ENCODE measurements around the gene NISCH.

Gene NISCH

GRCh38 chr3:52494445-52494844 is 39.0 kb downstream of the NISCH start:
- TF ChIP-seq, protein P1, sequence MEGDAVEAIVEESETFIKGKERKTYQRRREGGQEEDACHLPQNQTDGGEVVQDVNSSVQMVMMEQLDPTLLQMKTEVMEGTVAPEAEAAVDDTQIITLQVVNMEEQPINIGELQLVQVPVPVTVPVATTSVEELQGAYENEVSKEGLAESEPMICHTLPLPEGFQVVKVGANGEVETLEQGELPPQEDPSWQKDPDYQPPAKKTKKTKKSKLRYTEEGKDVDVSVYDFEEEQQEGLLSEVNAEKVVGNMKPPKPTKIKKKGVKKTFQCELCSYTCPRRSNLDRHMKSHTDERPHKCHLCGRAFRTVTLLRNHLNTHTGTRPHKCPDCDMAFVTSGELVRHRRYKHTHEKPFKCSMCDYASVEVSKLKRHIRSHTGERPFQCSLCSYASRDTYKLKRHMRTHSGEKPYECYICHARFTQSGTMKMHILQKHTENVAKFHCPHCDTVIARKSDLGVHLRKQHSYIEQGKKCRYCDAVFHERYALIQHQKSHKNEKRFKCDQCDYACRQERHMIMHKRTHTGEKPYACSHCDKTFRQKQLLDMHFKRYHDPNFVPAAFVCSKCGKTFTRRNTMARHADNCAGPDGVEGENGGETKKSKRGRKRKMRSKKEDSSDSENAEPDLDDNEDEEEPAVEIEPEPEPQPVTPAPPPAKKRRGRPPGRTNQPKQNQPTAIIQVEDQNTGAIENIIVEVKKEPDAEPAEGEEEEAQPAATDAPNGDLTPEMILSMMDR (conservative IDR thresholded peaks at IDR 0.05; ENCODE audit: low read depth, low read length): no peak
- no peak for DNase-seq (ENCODE audit: low read depth)

GRCh38 chr3:52494886-52495495 is 39.6 kb downstream of the NISCH start, which contains the start of gene STAB1:
STAB1 (plus strand) TSS chr3:52495338; CDS start chr3:52495414, 76 bp downstream.
- TF ChIP-seq, protein P1 (conservative IDR thresholded peaks at IDR 0.05; ENCODE audit: low read depth, low read length): no peak
- H3K4me3 ChIP-seq (ENCODE audit: low read length): no peak within 1 kb of the TSS

More at GRCh38 chr3:52494445-52494844, 39.0 kb downstream of the NISCH start:
- H3K4me3 ChIP-seq (ENCODE audit: low read length): no peak overlapping the region

GRCh38 chr3:52495777-52496602 is 40.6 kb downstream of the NISCH start:
- TF ChIP-seq, protein P1 (conservative IDR thresholded peaks at IDR 0.05; ENCODE audit: low read depth, low read length): no peak
- H3K4me3 ChIP-seq (ENCODE audit: low read length): no peak overlapping the region
- DNase-seq (ENCODE audit: low read depth): no peak

More at GRCh38 chr3:52494886-52495495, 39.6 kb downstream of the NISCH start, which contains the start of gene STAB1:
- no peak for DNase-seq (ENCODE audit: low read depth)

- DNase-seq (ENCODE audit: low read depth): no peak
- H3K4me3 ChIP-seq (ENCODE audit: low read length): no peak overlapping the region
- TF ChIP-seq, protein P1 (conservative IDR thresholded peaks at IDR 0.05; ENCODE audit: low read depth, low read length): no peak
Observed at GRCh38 chr3:52498137-52499054, 43.0 kb downstream of the NISCH start.

DNA sequence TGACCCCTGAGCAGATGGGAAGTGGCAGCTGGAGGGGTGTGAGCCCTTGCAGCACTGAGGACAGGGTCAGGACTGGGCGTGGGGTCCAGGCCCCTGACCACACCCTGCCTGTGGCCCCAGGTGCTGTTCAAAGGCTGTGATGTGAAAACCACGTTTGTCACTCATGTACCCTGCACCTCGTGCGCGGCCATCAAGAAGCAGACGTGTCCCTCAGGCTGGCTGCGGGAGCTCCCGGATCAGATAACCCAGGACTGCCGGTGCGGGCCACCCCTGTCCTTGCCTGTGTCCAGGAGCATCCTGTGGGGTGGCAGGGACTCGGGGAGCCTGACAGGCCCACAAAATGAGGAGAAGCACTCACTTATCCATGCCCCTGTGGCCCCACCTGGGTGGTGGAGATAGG is 45.6 kb downstream of the NISCH start:
- TF ChIP-seq, protein P1 (conservative IDR thresholded peaks at IDR 0.05; ENCODE audit: low read depth, low read length): no peak
- no peak overlapping the region for H3K4me3 ChIP-seq (ENCODE audit: low read length)
- DNase-seq (ENCODE audit: low read depth): no peak

GRCh38 chr3:52502001-52502400 is 46.6 kb downstream of the NISCH start:
- no peak overlapping the region for H3K4me3 ChIP-seq (ENCODE audit: low read length)
- no peak for DNase-seq (ENCODE audit: low read depth)
- TF ChIP-seq, protein P1 (conservative IDR thresholded peaks at IDR 0.05; ENCODE audit: low read depth, low read length): no peak
